BJ (cell line): Measurements from ENCODE around the gene GIGYF2. TPM values are rescaled to one million over a fixed set of nuclear protein-coding genes. Genes with fewer than 3 reads are reported as not detected.

ENCODE experiments used
- CTCF ChIA-PET: fragments of 350-600 bp; formaldehyde crosslinking; extraction: SDS; loops from one replicate; lab custom pipeline; 2021; ENCODE audit warnings: antibody characterized with exemption, inconsistent platforms; lab: Yijun Ruan, JAX
- POLR2A ChIA-PET: fragments of 300-600 bp; sonication (Branson Sonifier 250); formaldehyde crosslinking; extraction: SDS; loops from one replicate; lab custom pipeline; 2021; ENCODE audit warnings: antibody characterized with exemption; lab: Charles Lee
- DNase-seq: peaks from one replicate; pipeline ENCODE4 v3.0.0-alpha.2; 2011; ENCODE audit warnings: low read depth
- H3K27me3 ChIP-seq: 2 replicates; pipeline ENCODE4 v1.6.0; 2011; ENCODE audit warnings: low read length; ENCODE audit not compliant: control insufficient read depth, insufficient read depth
- H3K36me3 ChIP-seq: 2 replicates; pipeline ENCODE4 v1.5.1; 2011; ENCODE audit warnings: low read length; ENCODE audit not compliant: control insufficient read depth, insufficient read depth
- H3K4me3 ChIP-seq: 2 replicates; pipeline ENCODE4 v1.5.1; 2011; ENCODE audit warnings: low read depth, mild to moderate bottlenecking, control low read depth, low read length
- CTCF ChIP-seq: IDR thresholded peaks from 2 replicates; pipeline ENCODE4 v1.5.1; 2011; ENCODE audit warnings: low read depth, mild to moderate bottlenecking, control low read depth, inconsistent platforms, low read length, moderate library complexity; ENCODE audit not compliant: insufficient read depth
- polyA plus RNA-seq: library from polyadenylated mRNA; depleted of rRNA; stranded (reverse); fragments of >200 nt; gene quantifications from 2 replicates; pipeline ENCODE4 v1.2.3, GENCODE V29; 2011

GIGYF2 gene
- polyA plus RNA-seq, 1 experiment, result 28.0 TPM

- Histone ChIP-seq H3K4me3 (no peak overlapping the region), H3K36me3 (no peaks in the 10 kb centered on the region; the same call in 1 of the 2 replicates), H3K27me3 (no peaks in the 10 kb centered on the region)
- CTCF ChIA-PET, result interaction anchor here (0.6 to 1.1 kb wide), 2 partner anchors 14 to 16 kb away, joined by 3 read pairs; no protein-coding TSS in a partner anchor
- POLR2A ChIA-PET, result no interaction called here
- TF ChIP-seq CTCF, result no peak
- DNase-seq, result no peak
Observed at GRCh38 chr2:232866104-232866503, 169.0 kb downstream of the GIGYF2 start.

GRCh38 chr2:232869138-232870017 lies 172.2 kb downstream of the GIGYF2 start:
- no peak for TF ChIP-seq CTCF
- POLR2A ChIA-PET, result no interaction called here

GRCh38 chr2:232870018-232870765 lies 173.1 kb downstream of the GIGYF2 start, which contains the start of gene SNORC:
Gene SNORC (plus strand): TSS chr2:232870264. CDS start chr2:232870342, 78 bp downstream.
- TF ChIP-seq CTCF, result no peak
- H3K4me3 ChIP-seq, result no peak within 1 kb of the TSS
- no peaks in the 10 kb centered on the region for H3K36me3 ChIP-seq
- H3K27me3 ChIP-seq, result no peaks in the 10 kb centered on the region
- DNase-seq, result no peak
- CTCF ChIA-PET, result interaction anchor here (0.9 to 1.1 kb wide), 2 partner anchors 9 to 16 kb away, joined by 3 to 4 read pairs; no protein-coding TSS in a partner anchor
- POLR2A ChIA-PET, result no interaction called here

More at GRCh38 chr2:232869138-232870017, 172.2 kb downstream of the GIGYF2 start:
- Histone ChIP-seq H3K36me3 (no peaks in the 10 kb centered on the region), H3K27me3 (no peaks in the 10 kb centered on the region), H3K4me3 (no peak overlapping the region)
- no peak for DNase-seq
- CTCF ChIA-PET, result interaction anchor here (0.9 to 1.1 kb wide), 2 partner anchors 8 to 15 kb away, joined by 3 to 4 read pairs; no protein-coding TSS in a partner anchor

- Histone ChIP-seq H3K27me3 (peaks cover 2% of the 10 kb centered on the region), H3K36me3 (no peaks in the 10 kb centered on the region), H3K4me3 (no peak overlapping the region)
- TF ChIP-seq CTCF, result no peak
- CTCF ChIA-PET, result interaction anchor here (0.9 to 1.1 kb wide), 2 partner anchors 10 to 16 kb away, joined by 3 to 4 read pairs; no protein-coding TSS in a partner anchor
- POLR2A ChIA-PET, result no interaction called here
- DNase-seq, result no peak
Observed at GRCh38 chr2:232870766-232871371, 173.7 kb downstream of the GIGYF2 start.
